GM12864 (cell line): ENCODE measurements around the gene DENND1A.

Experiments
- DNase-seq: peaks from one replicate; pipeline ENCODE4 v3.0.0-alpha.2; 2011; ENCODE audit warnings: low read depth
- H3K4me3 ChIP-seq: 2 replicates; pipeline ENCODE4 v1.5.1; 2011; ENCODE audit warnings: mild to moderate bottlenecking, low read depth, low read length, control low read depth
- CTCF ChIP-seq: IDR thresholded peaks from 2 replicates; pipeline ENCODE4 v1.5.1; 2011; ENCODE audit warnings: low read depth, mild to moderate bottlenecking, moderate library complexity, low read length, control low read depth, inconsistent platforms; ENCODE audit errors: missing control alignments

Gene DENND1A

DNA sequence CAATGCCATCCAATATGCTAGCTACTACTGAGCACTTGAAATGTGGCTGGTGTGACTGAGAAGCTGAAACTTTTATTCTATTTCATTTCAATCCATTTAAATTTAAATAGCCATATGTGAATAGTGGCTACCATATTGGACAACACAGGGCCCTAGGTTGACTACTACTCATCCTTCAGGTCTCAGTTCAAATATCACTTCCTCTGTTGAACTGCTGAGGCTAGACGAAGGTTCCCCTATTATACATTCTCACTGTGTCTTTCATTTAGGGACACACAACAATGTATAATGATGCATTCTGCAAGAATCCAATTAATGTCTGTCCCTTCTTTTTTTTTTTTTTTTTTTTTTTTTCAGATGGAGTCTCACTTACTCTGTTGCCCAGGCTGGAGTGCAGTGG, 365.3 kb downstream of the DENND1A start:
- H3K4me3 ChIP-seq, result no peak overlapping the region
- DNase-seq, result no peak
- no peak for TF ChIP-seq CTCF

- TF ChIP-seq CTCF, result no peak
- no peak for DNase-seq
- H3K4me3 ChIP-seq, result no peak overlapping the region
Measured at GRCh38 chr9:123562844-123563346, 367.0 kb downstream of the DENND1A start.

DNA sequence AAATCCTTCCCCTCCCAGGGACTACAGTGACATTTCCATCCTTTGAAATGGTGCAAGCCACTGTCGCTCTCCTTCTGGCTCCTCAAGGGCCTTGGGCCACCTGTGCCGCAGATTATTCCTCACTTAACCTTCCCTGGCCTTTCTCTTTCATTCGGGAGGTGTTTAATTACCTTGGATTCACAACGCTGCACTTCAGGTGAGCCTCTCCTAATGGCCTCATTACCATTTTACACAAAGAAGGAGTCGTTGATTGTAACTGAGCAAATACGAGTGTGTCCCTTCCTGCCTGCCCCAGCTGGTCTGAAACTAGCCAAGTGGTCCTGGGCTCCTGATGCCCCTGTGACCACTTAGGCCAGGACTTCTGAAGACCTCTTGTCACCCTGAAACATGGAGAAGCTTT, 368.9 kb downstream of the DENND1A start:
- no peak overlapping the region for H3K4me3 ChIP-seq
- TF ChIP-seq CTCF, result no peak
- no peak for DNase-seq

DNA sequence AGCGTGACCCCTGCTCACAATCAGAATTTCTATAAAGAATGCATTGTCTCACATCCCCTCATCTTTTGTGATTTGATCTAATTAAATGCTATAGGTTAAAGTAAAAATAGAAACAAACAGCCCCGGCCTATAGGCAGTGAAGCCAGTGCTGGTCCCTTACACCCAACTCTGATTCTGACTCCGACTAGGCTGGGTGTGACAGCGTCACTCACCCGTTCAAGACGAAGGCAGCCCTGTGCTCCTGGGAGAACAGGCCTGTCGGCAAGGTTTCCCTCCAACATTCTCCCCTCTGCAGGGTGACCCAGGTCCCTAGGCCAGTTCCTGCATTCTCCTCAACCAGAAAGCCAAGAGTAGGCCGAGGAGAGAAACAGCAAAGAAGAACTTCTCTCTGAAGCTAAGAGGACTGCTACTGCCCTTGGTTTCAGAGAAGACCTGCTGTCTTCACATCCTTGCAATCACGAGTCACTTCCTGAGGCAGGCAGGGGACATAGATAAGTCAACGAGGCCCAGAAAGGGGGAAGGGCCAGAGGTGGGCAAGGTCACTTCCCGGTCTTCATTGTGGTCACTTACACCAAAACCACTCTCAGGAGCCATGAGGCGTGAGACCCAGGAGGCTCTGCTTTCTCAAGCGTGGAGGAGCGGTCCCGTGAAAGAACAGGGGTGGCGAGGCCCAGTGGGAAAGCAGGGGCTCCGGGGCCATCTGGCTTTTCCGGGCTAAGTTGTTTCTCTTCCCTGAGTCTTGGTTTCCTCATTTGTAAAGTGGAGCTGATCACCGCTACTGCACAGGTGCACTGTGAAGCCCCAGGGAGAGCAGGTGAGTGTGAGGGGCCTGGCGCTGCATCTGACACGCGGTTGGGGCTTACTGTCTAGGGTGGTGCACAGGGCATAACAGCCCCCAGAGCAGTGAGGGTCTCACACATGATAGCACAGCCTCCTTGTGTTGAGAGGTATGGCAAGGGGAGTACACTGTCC, 373.2 kb downstream of the DENND1A start:
- TF ChIP-seq CTCF, result no peak
- no peak overlapping the region for H3K4me3 ChIP-seq
- no peak for DNase-seq

GRCh38 chr9:123555646-123556045, 374.3 kb downstream of the DENND1A start:
- no peak for DNase-seq
- TF ChIP-seq CTCF, result no peak
- no peak overlapping the region for H3K4me3 ChIP-seq

DNA sequence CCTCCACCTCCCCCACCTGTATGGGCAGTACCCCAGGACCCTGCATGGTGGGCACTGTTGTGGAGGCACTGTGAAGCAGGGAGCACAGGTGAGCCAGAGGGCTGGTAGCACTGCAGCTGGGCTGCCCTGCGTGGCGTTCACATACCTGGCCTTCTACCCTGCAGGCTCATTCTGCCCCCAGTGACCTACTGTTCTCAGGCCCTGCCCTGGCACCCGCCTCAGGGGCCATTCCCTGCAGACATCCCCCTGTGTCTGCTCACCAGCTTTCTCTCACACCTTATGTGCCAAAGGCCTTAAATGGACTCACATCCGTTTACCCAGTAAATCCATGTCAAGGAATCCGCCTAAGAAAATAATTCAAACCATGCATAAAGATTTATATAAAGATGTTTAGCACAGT, 377.4 kb downstream of the DENND1A start:
- no peak for TF ChIP-seq CTCF
- no peak for DNase-seq
- no peak overlapping the region for H3K4me3 ChIP-seq
